Stimulated activated naive CD8-positive, alpha-beta T cell treated with anti-CD3 and anti-CD28 coated beads, Interleukin-15, Interleukin-2, amounts not matched to agents 100 U/mL and 50 U/mL, for 24 hours (primary cell): Measurements from ENCODE around the gene PCAT7.

Experiments used
- ATAC-seq: fragments of 150-1000 bp; cut with Tn5 transposase; one replicate; pipeline ENCODE4 v1.10.0; 2021
- DNase-seq: peaks from one replicate; pipeline ENCODE4 v3.0.0; 2021

Gene PCAT7

DNA sequence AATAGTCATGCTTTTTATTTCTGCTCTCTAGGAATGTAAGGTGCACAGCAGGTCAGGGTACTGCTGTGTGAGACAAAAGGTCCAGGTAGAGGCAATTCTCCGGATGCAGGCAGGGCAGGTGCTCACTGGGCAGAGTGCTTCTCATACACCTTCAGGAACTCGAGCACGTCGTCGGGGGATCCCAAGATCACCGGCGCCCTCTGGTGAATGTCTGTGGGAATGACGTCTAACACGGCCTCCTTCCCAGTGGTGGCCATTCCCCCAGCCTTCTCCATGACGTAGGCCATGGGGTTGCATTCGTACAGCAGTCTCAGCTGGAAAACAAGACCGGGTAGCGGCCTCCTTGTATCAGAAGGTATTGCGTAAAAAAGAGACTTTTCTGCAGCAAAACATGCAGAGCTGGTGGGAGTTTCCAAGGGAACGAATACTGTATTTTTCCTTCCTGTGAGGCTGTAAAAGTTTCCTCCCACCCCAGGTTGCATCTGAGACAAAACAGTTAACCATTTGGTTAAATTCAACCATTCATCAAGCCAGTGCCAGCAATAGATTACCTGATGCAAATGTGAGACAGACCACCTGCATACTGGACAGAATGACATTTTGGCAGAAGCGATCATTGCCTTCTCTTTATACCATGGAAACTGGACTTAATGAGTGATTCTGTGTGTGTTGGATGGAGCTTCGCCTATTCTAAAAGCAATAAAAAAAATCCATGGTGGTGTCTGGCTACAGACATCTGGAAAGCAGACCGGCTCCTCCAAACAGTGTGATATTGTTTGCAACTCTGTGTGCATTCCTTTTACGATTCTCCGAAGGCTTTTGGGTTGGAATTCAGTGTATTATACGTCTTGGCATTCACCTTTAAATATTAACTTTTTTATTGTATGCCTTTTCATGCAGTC is 48.6 kb downstream of the PCAT7 start:
- ATAC-seq (peak; percentile 92), DNase-seq (peak; percentile 85)

DNA sequence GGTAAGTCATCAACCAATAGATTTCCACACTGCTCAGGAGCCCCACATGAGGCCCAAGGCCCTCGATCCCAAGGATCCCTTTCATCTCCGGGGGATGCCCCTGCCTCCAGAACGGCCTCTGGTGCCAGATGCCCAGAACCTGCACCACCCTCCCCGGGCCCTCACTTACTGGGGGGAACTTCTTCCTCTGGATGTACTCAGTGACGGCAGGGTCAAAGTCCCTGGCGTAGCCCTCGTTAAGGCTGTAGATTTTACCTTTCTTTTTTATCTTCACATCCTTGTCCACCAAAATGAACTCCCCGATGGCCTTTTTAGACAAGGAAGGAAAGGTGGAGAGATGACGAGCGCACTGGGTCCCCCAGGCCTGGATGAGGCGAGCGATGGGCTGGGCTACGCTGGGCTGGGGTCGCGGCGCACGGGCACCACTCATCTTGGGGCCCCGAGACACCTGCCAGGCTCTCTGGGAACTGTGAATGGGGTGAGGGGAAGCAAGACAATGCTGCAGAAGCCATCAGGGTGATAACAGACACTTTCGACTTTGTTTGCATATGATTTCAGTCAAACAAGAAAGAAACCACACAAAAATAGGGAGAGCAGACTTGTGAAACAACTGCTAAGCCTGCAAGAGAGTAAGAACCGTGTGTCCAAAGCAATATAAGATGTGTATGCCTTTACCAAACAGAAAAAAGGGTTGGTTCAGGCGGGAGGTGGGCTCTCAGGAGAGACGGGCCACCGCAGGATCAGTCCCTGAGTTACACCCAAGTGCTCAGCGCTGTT is 52.0 kb downstream of the PCAT7 start:
- ATAC-seq: no peak

GRCh38 chr9:94607423-94607691 is 52.5 kb downstream of the PCAT7 start:
- ATAC-seq (no peak), DNase-seq (no peak)

More for the DNA sequence above, 52.0 kb downstream of the PCAT7 start:
- no peak for DNase-seq

DNA sequence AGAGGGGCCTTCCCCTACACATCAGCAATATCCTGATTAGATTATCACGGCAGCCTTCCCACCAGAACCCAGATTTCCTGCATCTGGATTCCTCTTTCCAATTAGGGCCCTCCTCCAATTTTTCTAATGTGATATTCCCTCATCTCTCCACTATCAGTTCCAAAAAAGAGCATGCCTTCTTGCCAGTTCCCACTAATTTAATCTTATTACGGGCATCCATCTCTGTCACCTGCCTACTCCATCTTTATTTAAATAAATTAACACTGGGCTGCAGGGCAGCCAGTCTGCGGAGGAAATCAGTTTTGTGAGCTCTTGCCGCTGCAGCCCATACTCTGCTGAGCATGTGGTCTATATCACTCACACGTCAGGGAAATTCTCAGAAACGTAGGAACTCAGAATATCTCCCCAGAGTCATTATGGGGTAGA is 55.3 kb downstream of the PCAT7 start:
- ATAC-seq (no peak), DNase-seq (no peak)

GRCh38 chr9:94611638-94612068 is 56.8 kb downstream of the PCAT7 start:
- peak; percentile 90 for ATAC-seq

DNA sequence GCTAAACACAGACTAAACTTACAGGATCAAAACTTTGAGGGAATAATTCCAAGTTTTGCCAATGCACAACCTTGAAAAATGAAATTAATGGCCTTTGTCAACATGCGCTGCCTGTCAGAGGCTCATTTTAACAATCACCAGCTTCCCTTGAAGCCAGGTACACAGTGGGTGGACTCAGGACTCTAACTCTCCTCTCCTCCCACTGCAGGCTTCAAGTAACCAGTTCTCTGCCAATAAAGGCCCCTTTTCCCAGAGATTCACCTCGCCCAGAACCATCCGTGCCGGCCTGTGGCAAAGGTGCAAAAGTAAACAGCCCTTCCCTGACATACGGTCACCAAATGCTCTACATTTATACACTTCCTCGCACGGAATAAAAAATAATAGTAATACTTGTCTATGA is 57.2 kb downstream of the PCAT7 start:
- DNase-seq (no peak), ATAC-seq (peak; percentile 29)

More at GRCh38 chr9:94611638-94612068, 56.8 kb downstream of the PCAT7 start:
- DNase-seq: peak; percentile 78

DNA sequence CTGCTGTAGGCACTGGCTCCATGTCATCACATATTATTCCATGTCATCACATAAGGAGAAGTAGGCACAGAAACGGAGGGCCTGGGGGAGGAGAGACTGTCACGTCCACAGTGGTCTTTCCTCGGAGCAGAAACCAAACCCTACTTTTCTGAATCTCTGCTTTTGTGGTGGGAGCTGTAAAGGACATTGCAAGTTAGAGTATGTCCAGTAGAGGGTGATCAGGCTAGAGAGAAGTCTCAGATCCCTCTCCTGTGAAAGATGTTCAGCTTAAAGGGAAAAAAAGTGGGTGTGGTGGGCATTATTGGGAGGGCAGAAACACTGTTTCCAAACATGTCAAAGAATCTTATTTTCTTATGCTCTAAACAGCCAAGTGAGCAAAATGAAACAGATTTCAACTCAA is 58.1 kb downstream of the PCAT7 start:
- ATAC-seq (no peak), DNase-seq (no peak)

- DNase-seq (no peak), ATAC-seq (no peak)
These were observed 64.1 kb downstream of the PCAT7 start for GRCh38 chr9:94619026-94619425.
